ENCODE data around the gene TBC1D10A.

The TBC1D10A gene

DNA sequence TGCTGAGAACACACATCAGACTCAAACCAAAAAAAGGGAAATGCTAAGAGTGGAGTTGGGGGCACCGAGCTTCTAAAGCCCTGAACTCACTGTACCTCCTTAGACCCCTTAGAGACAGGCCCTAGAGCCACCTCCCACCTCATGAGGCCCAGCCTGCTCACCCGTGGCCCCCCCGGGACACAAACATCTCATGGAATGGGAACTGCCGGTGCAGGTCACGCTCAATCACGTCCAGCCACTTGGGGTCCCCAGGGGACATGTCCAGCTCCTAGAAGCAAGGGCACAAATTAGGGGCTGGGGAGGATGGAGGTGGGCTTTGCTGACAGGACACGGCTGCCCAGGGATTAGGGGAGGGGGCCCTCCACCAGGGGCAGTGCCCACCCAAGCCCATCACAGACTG lies 31.2 kb downstream of the TBC1D10A start:
- TF ChIP-seq GLIS3 (CRISPR knock-in tag; IDR thresholded peaks at IDR 0.05) (no peak), CSDC2 (CRISPR knock-in tag; IDR thresholded peaks at IDR 0.05) (no peak), ZC3H10 (CRISPR knock-in tag; IDR thresholded peaks at IDR 0.05) (no peak), OSR1 (CRISPR knock-in tag; IDR thresholded peaks at IDR 0.05) (no peak), ZNF70 (CRISPR knock-in tag; IDR thresholded peaks at IDR 0.05) (no peak), POU6F1 (CRISPR knock-in tag; IDR thresholded peaks at IDR 0.05; ENCODE audit: borderline replicate concordance, low read depth) (no peak)
- ATAC-seq, result no peak

DNA sequence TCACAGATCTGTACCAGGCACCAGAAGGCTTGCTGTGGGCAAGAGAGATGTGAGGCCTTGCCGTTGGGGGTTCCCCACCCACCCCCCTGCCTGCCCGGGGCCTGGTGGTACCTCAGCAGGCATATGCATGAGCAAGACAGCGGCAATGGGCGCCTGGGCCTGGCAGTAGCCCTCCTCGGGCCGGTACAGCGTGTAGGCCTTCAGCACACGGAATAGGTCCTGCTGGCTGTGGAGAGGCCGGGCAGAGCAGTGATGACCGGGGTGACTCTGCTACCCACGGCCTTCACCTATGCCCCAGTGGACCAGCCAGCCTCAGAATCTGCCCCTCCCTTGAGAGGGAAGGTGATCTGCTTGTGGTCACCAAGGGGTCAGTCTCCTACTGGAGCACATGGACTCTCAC lies 31.9 kb downstream of the TBC1D10A start:
- no peak for TF ChIP-seq ARNTL (CRISPR knock-in tag; IDR thresholded peaks at IDR 0.05; ENCODE audit: borderline replicate concordance, low read depth)
- TF ChIP-seq ESRRG (CRISPR knock-in tag; IDR thresholded peaks at IDR 0.05), result no peak
- TF ChIP-seq ZFP3 (CRISPR knock-in tag; IDR thresholded peaks at IDR 0.05), result no peak
- TF ChIP-seq RARB (CRISPR knock-in tag; IDR thresholded peaks at IDR 0.05), result no peak
- TF ChIP-seq POU6F1 (CRISPR knock-in tag; IDR thresholded peaks at IDR 0.05; ENCODE audit: borderline replicate concordance, low read depth), result no peak
- no peak for TF ChIP-seq ZFP30 (CRISPR knock-in tag; IDR thresholded peaks at IDR 0.05)
- TF ChIP-seq ZNF8 (CRISPR knock-in tag; IDR thresholded peaks at IDR 0.05), result no peak
- no peak for TF ChIP-seq ZC3H10 (CRISPR knock-in tag; IDR thresholded peaks at IDR 0.05)
- TF ChIP-seq ZNF565 (CRISPR knock-in tag; conservative IDR thresholded peaks at IDR 0.05; ENCODE audit: low read depth), result no peak
- TF ChIP-seq, protein P1, sequence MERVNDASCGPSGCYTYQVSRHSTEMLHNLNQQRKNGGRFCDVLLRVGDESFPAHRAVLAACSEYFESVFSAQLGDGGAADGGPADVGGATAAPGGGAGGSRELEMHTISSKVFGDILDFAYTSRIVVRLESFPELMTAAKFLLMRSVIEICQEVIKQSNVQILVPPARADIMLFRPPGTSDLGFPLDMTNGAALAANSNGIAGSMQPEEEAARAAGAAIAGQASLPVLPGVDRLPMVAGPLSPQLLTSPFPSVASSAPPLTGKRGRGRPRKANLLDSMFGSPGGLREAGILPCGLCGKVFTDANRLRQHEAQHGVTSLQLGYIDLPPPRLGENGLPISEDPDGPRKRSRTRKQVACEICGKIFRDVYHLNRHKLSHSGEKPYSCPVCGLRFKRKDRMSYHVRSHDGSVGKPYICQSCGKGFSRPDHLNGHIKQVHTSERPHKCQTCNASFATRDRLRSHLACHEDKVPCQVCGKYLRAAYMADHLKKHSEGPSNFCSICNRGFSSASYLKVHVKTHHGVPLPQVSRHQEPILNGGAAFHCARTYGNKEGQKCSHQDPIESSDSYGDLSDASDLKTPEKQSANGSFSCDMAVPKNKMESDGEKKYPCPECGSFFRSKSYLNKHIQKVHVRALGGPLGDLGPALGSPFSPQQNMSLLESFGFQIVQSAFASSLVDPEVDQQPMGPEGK (CRISPR knock-in tag; IDR thresholded peaks at IDR 0.05; ENCODE audit: borderline replicate concordance), result no peak
- no peak for TF ChIP-seq PPARA (CRISPR knock-in tag; IDR thresholded peaks at IDR 0.05; ENCODE audit: borderline replicate concordance)
- no peak for TF ChIP-seq TCF4 (CRISPR knock-in tag; IDR thresholded peaks at IDR 0.05; ENCODE audit: borderline replicate concordance)
- no peak for TF ChIP-seq OSR1 (CRISPR knock-in tag; IDR thresholded peaks at IDR 0.05)
- no peak for TF ChIP-seq CREB5 (CRISPR knock-in tag; IDR thresholded peaks at IDR 0.05; ENCODE audit: low read depth)
- no peak for TF ChIP-seq TOX (CRISPR knock-in tag; IDR thresholded peaks at IDR 0.05; ENCODE audit: borderline replicate concordance)
- TF ChIP-seq ISL1 (CRISPR knock-in tag; IDR thresholded peaks at IDR 0.05), result no peak
- TF ChIP-seq GLIS3 (CRISPR knock-in tag; IDR thresholded peaks at IDR 0.05), result no peak
- TF ChIP-seq CSRNP3 (CRISPR knock-in tag; IDR thresholded peaks at IDR 0.05), result no peak
- ATAC-seq, result no peak

DNA sequence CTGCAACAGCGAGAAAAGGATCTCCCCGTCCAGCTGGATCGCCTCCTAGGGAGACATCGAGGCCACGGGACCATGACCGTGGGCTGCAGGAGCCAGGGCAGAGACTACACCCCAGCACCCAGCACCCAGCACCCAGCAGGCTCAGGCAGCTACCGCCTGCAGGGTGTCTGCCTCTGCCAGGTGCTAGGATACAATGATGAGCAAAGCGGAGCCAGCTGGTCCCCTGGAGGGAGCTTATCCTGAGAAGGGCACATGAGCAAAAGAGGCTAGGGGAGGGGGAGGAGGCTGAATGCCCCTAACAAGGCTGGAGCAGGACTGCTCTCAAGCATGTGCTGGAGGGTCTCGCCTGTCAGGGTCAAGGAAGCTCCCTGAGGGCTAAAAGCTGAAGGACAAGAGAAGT lies 32.7 kb downstream of the TBC1D10A start:
- ATAC-seq, result no peak
- TF ChIP-seq BACH2 (CRISPR knock-in tag; IDR thresholded peaks at IDR 0.05; ENCODE audit: borderline replicate concordance) (no peak), OSR1 (CRISPR knock-in tag; IDR thresholded peaks at IDR 0.05) (no peak), ZNF8 (CRISPR knock-in tag; IDR thresholded peaks at IDR 0.05) (no peak), ZNF565 (CRISPR knock-in tag; conservative IDR thresholded peaks at IDR 0.05; ENCODE audit: low read depth) (no peak), ZFP30 (CRISPR knock-in tag; IDR thresholded peaks at IDR 0.05) (no peak), PPARA (CRISPR knock-in tag; IDR thresholded peaks at IDR 0.05; ENCODE audit: borderline replicate concordance) (no peak), TCF4 (CRISPR knock-in tag; IDR thresholded peaks at IDR 0.05; ENCODE audit: borderline replicate concordance) (no peak), RARB (CRISPR knock-in tag; IDR thresholded peaks at IDR 0.05) (no peak), ZC3H10 (CRISPR knock-in tag; IDR thresholded peaks at IDR 0.05) (no peak), TOX (CRISPR knock-in tag; IDR thresholded peaks at IDR 0.05; ENCODE audit: borderline replicate concordance) (no peak), SNAI2 (CRISPR knock-in tag; IDR thresholded peaks at IDR 0.05) (no peak), ZFP3 (CRISPR knock-in tag; IDR thresholded peaks at IDR 0.05) (no peak), POU6F1 (CRISPR knock-in tag; IDR thresholded peaks at IDR 0.05; ENCODE audit: borderline replicate concordance, low read depth) (no peak), ISL1 (CRISPR knock-in tag; IDR thresholded peaks at IDR 0.05) (no peak), CREB5 (CRISPR knock-in tag; IDR thresholded peaks at IDR 0.05; ENCODE audit: low read depth) (no peak)
- TF ChIP-seq, protein P1 (CRISPR knock-in tag; IDR thresholded peaks at IDR 0.05; ENCODE audit: borderline replicate concordance), result no peak
